H9 (cell line): ENCODE results near the gene SPDYE6. TPM values are rescaled to one million over a fixed set of nuclear protein-coding genes. Genes with fewer than 3 reads are reported as not detected.

Experiments used
- DNase-seq: peaks from one replicate; pipeline ENCODE4 v3.0.0-alpha.2; 2017
- H2AFZ ChIP-seq: one replicate; pipeline ENCODE4 v1.6.1; 2013; ENCODE audit warnings: mild to moderate bottlenecking, low read length, control low read depth, moderate library complexity
- H2AK5ac ChIP-seq: 2 replicates; pipeline ENCODE4 v1.6.1; 2013; ENCODE audit warnings: low read length, control low read depth, mixed read lengths; ENCODE audit not compliant: insufficient read length
- H2BK120ac ChIP-seq: one replicate; pipeline ENCODE4 v1.6.1; 2013; ENCODE audit warnings: low read depth, mild to moderate bottlenecking, low read length, control low read depth, inconsistent platforms; ENCODE audit not compliant: poor library complexity, severe bottlenecking
- H2BK12ac ChIP-seq: 2 replicates; pipeline ENCODE4 v1.6.1; 2013; ENCODE audit warnings: low read length, control low read depth, mixed read lengths, low read depth; ENCODE audit not compliant: insufficient read length
- H2BK15ac ChIP-seq: 2 replicates; pipeline ENCODE4 v1.6.1; 2013; ENCODE audit warnings: low read depth, low read length, control low read depth
- H2BK20ac ChIP-seq: one replicate; pipeline ENCODE4 v1.6.1; 2013; ENCODE audit warnings: low read depth, mild to moderate bottlenecking, low read length, control low read depth, inconsistent platforms; ENCODE audit not compliant: poor library complexity, severe bottlenecking
- H2BK5ac ChIP-seq: 2 replicates; pipeline ENCODE4 v1.6.1; 2013; ENCODE audit warnings: low read length, control low read depth, mixed read lengths; ENCODE audit not compliant: insufficient read length
- H3K14ac ChIP-seq: 2 replicates; pipeline ENCODE4 v1.6.1; 2013; ENCODE audit warnings: low read length, control low read depth; ENCODE audit not compliant: insufficient read depth
- H3K18ac ChIP-seq: 2 replicates; pipeline ENCODE4 v1.6.1; 2013; ENCODE audit warnings: low read depth, mild to moderate bottlenecking, mixed read lengths, low read length, control low read depth; ENCODE audit not compliant: insufficient read length
- H3K23ac ChIP-seq: 2 replicates; pipeline ENCODE4 v1.6.1; 2013; ENCODE audit warnings: low read length, control low read depth, mixed read lengths, low read depth; ENCODE audit not compliant: insufficient read length
- H3K23me2 ChIP-seq: 2 replicates; pipeline ENCODE4 v1.6.1; 2013; ENCODE audit warnings: low read depth, mild to moderate bottlenecking, mixed read lengths, low read length, control low read depth; ENCODE audit not compliant: insufficient read length, poor library complexity, severe bottlenecking
- H3K27ac ChIP-seq: 2 replicates; pipeline ENCODE4 v1.5.1; 2013; ENCODE audit warnings: low read length, control low read depth, mixed read lengths, low read depth; ENCODE audit not compliant: insufficient read length
- H3K27me3 ChIP-seq: 2 replicates; pipeline ENCODE4 v1.6.1; 2013; ENCODE audit warnings: low read length, control low read depth, inconsistent platforms; ENCODE audit not compliant: insufficient read depth
- H3K4ac ChIP-seq: 2 replicates; pipeline ENCODE4 v1.6.1; 2013; ENCODE audit warnings: low read depth, mild to moderate bottlenecking, control low read depth, inconsistent platforms, low read length, moderate library complexity
- H3K4me1 ChIP-seq: 2 replicates; pipeline ENCODE4 v1.6.1; 2013; ENCODE audit warnings: low read length, control low read depth, inconsistent platforms; ENCODE audit not compliant: insufficient read depth
- H3K4me2 ChIP-seq: 2 replicates; pipeline ENCODE4 v1.6.1; 2013; ENCODE audit warnings: low read length, control low read depth, mixed read lengths; ENCODE audit not compliant: insufficient read length, insufficient read depth
- H3K56ac ChIP-seq: 2 replicates; pipeline ENCODE4 v1.6.1; 2013; ENCODE audit warnings: low read depth, mild to moderate bottlenecking, mixed read lengths, low read length, control low read depth; ENCODE audit not compliant: insufficient read length
- H3K79me1 ChIP-seq: 2 replicates; pipeline ENCODE4 v1.6.1; 2013; ENCODE audit warnings: low read depth, mild to moderate bottlenecking, moderate library complexity, low read length, control low read depth, inconsistent platforms; ENCODE audit not compliant: insufficient read depth, poor library complexity, severe bottlenecking
- H3K79me2 ChIP-seq: 2 replicates; pipeline ENCODE4 v1.6.1; 2013; ENCODE audit warnings: low read length, control low read depth, inconsistent platforms; ENCODE audit not compliant: insufficient read depth
- H3K9ac ChIP-seq: 2 replicates; pipeline ENCODE4 v1.6.1; 2013; ENCODE audit warnings: low read length, control low read depth, mixed read lengths; ENCODE audit not compliant: insufficient read length; ENCODE audit errors: extremely low read depth
- H3K9me3 ChIP-seq: one replicate; pipeline ENCODE4 v1.6.1; 2013; ENCODE audit warnings: low read depth, low read length, inconsistent platforms; ENCODE audit not compliant: control insufficient read depth
- H3T11ph ChIP-seq: one replicate; pipeline ENCODE4 v1.6.1; 2013; ENCODE audit warnings: mild to moderate bottlenecking, low read length, control low read depth, inconsistent platforms
- H4K20me1 ChIP-seq: one replicate; pipeline ENCODE4 v1.6.1; 2013; ENCODE audit not compliant: control insufficient read depth, insufficient read length, insufficient read depth
- H4K5ac ChIP-seq: 2 replicates; pipeline ENCODE4 v1.6.1; 2013; ENCODE audit warnings: low read depth, mild to moderate bottlenecking, mixed read lengths, low read length, control low read depth; ENCODE audit not compliant: insufficient read length
- H4K8ac ChIP-seq: replicated peaks from 2 replicates; pipeline ENCODE4 v1.6.1; 2013; ENCODE audit warnings: low read length, control low read depth, mixed read lengths, low read depth; ENCODE audit not compliant: insufficient read length
- H4K91ac ChIP-seq: 2 replicates; pipeline ENCODE4 v1.6.1; 2013; ENCODE audit warnings: low read depth, mild to moderate bottlenecking, moderate library complexity, mixed read lengths, low read length, control low read depth; ENCODE audit not compliant: insufficient read length
- H3K27ac Mint-ChIP-seq, 3 experiments: 2 replicates in 2 of 3; 3 replicates in 1 of 3; pipeline ENCODE4 v1.8.0; 2020 to 2021; ENCODE audit warnings: mixed read lengths in 3 of 3, mild to moderate bottlenecking in 1 of 3, moderate library complexity in 1 of 3
- H3K27me3 Mint-ChIP-seq: 2 replicates; pipeline ENCODE4 v1.8.0; 2021; ENCODE audit warnings: low read depth, mild to moderate bottlenecking, moderate library complexity, mixed read lengths
- H3K36me3 Mint-ChIP-seq, 3 experiments: 2 replicates in 2 of 3; 3 replicates in 1 of 3; pipeline ENCODE4 v1.8.0; 2020 to 2021; ENCODE audit warnings: low read depth in 3 of 3, mixed read lengths in 3 of 3; ENCODE audit not compliant: insufficient read depth in 1 of 3
- H3K4me1 Mint-ChIP-seq, 2 experiments: 2 replicates each; pipeline ENCODE4 v1.8.0; 2020; ENCODE audit warnings: mixed read lengths in 2 of 2
- H3K4me3 Mint-ChIP-seq, 2 experiments: 2 replicates in 1 of 2; 3 replicates in 1 of 2; pipeline ENCODE4 v1.8.0; 2020 to 2021; ENCODE audit warnings: mild to moderate bottlenecking in 2 of 2, mixed read lengths in 2 of 2, moderate library complexity in 1 of 2
- H3K9me3 Mint-ChIP-seq, 2 experiments: 2 replicates in 1 of 2; 3 replicates in 1 of 2; pipeline ENCODE4 v1.8.0; 2020; ENCODE audit warnings: mild to moderate bottlenecking in 2 of 2, mixed read lengths in 2 of 2, moderate library complexity in 1 of 2
- CTCF ChIP-seq: fragments of 200-600 bp; sonication (generic); conservative IDR thresholded peaks from 3 replicates; pipeline ENCODE4 v1.8.0; 2021; ENCODE audit warnings: antibody characterized with exemption, mild to moderate bottlenecking
- WGBS: extraction: QIAGEN DNeasy Blood & Tissue Kit; methylation state at CpG from one replicate; pipeline ENCODE4 v1.1.7; 2013; ENCODE audit warnings: missing lambda C conversion rate, low lambda C conversion rate, mixed read lengths; ENCODE audit not compliant: insufficient read length; ENCODE audit errors: extremely low coverage; 5-methylcytosine and 5-hydroxymethylcytosine counted together
- microRNA-seq: library from miRNA; unstranded; fragments of <30 nt; microRNA quantifications from one replicate; pipeline ENCODE4, GENCODE V29; 2020; ENCODE audit warnings: borderline microRNAs expressed
- total RNA-seq: library from RNA; stranded (reverse); gene quantifications from 2 replicates; pipeline ENCODE4 v1.2.1, GENCODE V29; 2021

SPDYE6 gene
- total RNA-seq, 1 experiment from 2014 or later: not detected

GRCh38 chr7:102296179-102296438 lies 60.1 kb downstream of the SPDYE6 start:
- no peak overlapping the region for H3K9ac ChIP-seq
- Mint-ChIP-seq H3K27me3 (peaks cover 11% of the 10 kb centered on the region), H3K4me3 (no peak overlapping the region), H3K9me3 (no peaks in the 10 kb centered on the region), H3K27ac (0 out of 7 replicates have a peak overlapping the region, but pooled peaks of 1 of the 3 experiments have one; percentile 20), H3K36me3 (no peaks in the 10 kb centered on the region), H3K4me1 (peaks cover 29 to 45% of the 10 kb centered on the region in 2 experiments)
- no peaks in the 10 kb centered on the region for H3K9me3 ChIP-seq
- no peak overlapping the region for H3K56ac ChIP-seq
- no peak overlapping the region for H2BK20ac ChIP-seq
- no peak overlapping the region for H4K91ac ChIP-seq
- H4K8ac ChIP-seq: no peak overlapping the region
- H3K14ac ChIP-seq: no peak overlapping the region
- H3T11ph ChIP-seq: no peak overlapping the region
- no peak overlapping the region for H2BK15ac ChIP-seq
- H3K4ac ChIP-seq: no peak overlapping the region
- H3K4me1 ChIP-seq: no peaks in the 10 kb centered on the region
- H4K5ac ChIP-seq: no peak overlapping the region
- H3K18ac ChIP-seq: no peak overlapping the region
- no peak overlapping the region for H3K23ac ChIP-seq
- no peak overlapping the region for H2AFZ ChIP-seq
- H2BK5ac ChIP-seq: no peak overlapping the region
- no peak overlapping the region for H3K4me2 ChIP-seq
- H2AK5ac ChIP-seq: no peak overlapping the region
- H2BK12ac ChIP-seq: no peak overlapping the region
- no peaks in the 10 kb centered on the region for H3K27me3 ChIP-seq
- no peaks in the 10 kb centered on the region for H3K79me1 ChIP-seq
- TF ChIP-seq CTCF: no peak
- no peak for DNase-seq
- H4K20me1 ChIP-seq: peaks cover 2% of the 10 kb centered on the region
- H3K79me2 ChIP-seq: no peaks in the 10 kb centered on the region
- no peak overlapping the region for H3K27ac ChIP-seq
- peaks cover 3% of the 10 kb centered on the region for H3K23me2 ChIP-seq
- no peak overlapping the region for H2BK120ac ChIP-seq
- no CpG with 5 or more reads among the region's 6 CpGs for WGBS

Small RNA genes within 50 kb of the gene (microRNA-seq; reads per million reads assigned to microRNA genes)
- gene MIR548O: not detected

Other genes with a start within 250 kb of the SPDYE6 start
- gene SH2B2, start 69.6 kb downstream of the SPDYE6 start, total RNA-seq: 9.4 and 10.4 TPM in 2 replicates
- gene PRKRIP1, start 39.9 kb upstream of the SPDYE6 start, total RNA-seq: 36.0 and 38.8 TPM in 2 replicates
- 26.6 and 26.7 TPM in 2 replicates for gene ORAI2, start 77.1 kb upstream of the SPDYE6 start, total RNA-seq
- gene ALKBH4, start 108.4 kb upstream of the SPDYE6 start, total RNA-seq: 23.9 and 24.2 TPM in 2 replicates
- gene LRWD1, start 108.5 kb upstream of the SPDYE6 start, total RNA-seq: 33.1 and 35.1 TPM in 2 replicates
- gene POLR2J, start 122.5 kb upstream of the SPDYE6 start, total RNA-seq: 52.2 and 58.5 TPM in 2 replicates
- 3.7 and 4.8 TPM in 2 replicates for gene RASA4B, start 161.3 kb upstream of the SPDYE6 start, total RNA-seq
- gene UPK3BL2, start 187.3 kb upstream of the SPDYE6 start, total RNA-seq: 2.7 and 4.6 TPM in 2 replicates
- not detected in 2 replicates for gene SPDYE2, start 194.8 kb upstream of the SPDYE6 start, total RNA-seq
- 12.3 and 14.9 TPM in 2 replicates for gene POLR2J3, start 216.1 kb upstream of the SPDYE6 start, total RNA-seq